ENCODE data around the gene BUB1B. TPM values are rescaled to one million over a fixed set of nuclear protein-coding genes. Genes with fewer than 3 reads are reported as not detected.

BUB1B gene
- total RNA-seq, 1 experiment from 2014 or later, result 92.9 TPM

GRCh38 chr15:40128766-40129660 is 31.9 kb upstream of the BUB1B start:
- ChIA-PET RAD21 (ENCODE audit: low non-redundant PET in 1 of 2, low total read pairs in 2 of 2, uncharacterized antibody in 2 of 2, unreplicated experiment in 2 of 2) (no interaction called here), CTCF (no interaction called here)
- intact Hi-C loops (cut with micrococcal nuclease), result no loop called here

GRCh38 chr15:40130118-40130517 is 30.8 kb upstream of the BUB1B start:
- Histone ChIP-seq H3K9me3 (ENCODE audit: control insufficient read depth in 1 of 2, insufficient read depth in 1 of 2, low read depth in 1 of 2, low read length in 2 of 2) (no peaks in the 10 kb centered on the region), H3K36me3 (ENCODE audit: control insufficient read depth in 1 of 2, insufficient read depth in 2 of 2, low read length in 2 of 2) (no peaks in the 10 kb centered on the region), H3K27me3 (ENCODE audit: insufficient read depth, low read length) (no peaks in the 10 kb centered on the region), H3K4me3 (replicated peaks in 1 of 2; ENCODE audit: low read depth in 1 of 2, low read length in 2 of 2) (no peak overlapping the region), H3K9ac (ENCODE audit: low read length) (no peak overlapping the region), H3K9me2 (ENCODE audit: insufficient read depth) (no peaks in the 10 kb centered on the region), H3K4me1 (ENCODE audit: control insufficient read depth in 1 of 2, insufficient read depth in 2 of 2, low read length in 2 of 2) (peaks cover 6% of the 10 kb centered on the region in 2 experiments), H2AFZ (ENCODE audit: low read depth, low read length, poor library complexity, severe bottlenecking) (no peak overlapping the region), H4K20me1 (ENCODE audit: insufficient read depth) (no peaks in the 10 kb centered on the region), H3K27ac (ENCODE audit: low read depth, low read length) (no peak overlapping the region), H3K4me2 (ENCODE audit: low read length) (no peak overlapping the region), H3K79me2 (ENCODE audit: insufficient read depth, low read length) (no peaks in the 10 kb centered on the region)
- no peak for ATAC-seq
- ChIA-PET POLR2A (no interaction called here), CTCF (no interaction called here), RAD21 (ENCODE audit: low non-redundant PET in 1 of 2, low total read pairs in 2 of 2, uncharacterized antibody in 2 of 2, unreplicated experiment in 2 of 2) (no interaction called here)
- intact Hi-C loops (cut with micrococcal nuclease), result no loop called here
- no TSS peak for BruUV-seq (replicated peaks)
- no peak for DNase-seq (ENCODE audit: low read depth, low spot score)
- no peak for TF ChIP-seq POLR2AphosphoS5 (IDR thresholded peaks at IDR 0.05; ENCODE audit: low read depth, low read length)
- TF ChIP-seq CEBPB (IDR thresholded peaks at IDR 0.05; ENCODE audit: low read depth), result no peak
- no peak for TF ChIP-seq SIN3A (IDR thresholded peaks at IDR 0.05; ENCODE audit: low read depth)
- TF ChIP-seq POLR2A (IDR thresholded peaks at IDR 0.05; ENCODE audit: borderline replicate concordance, extremely low read depth, insufficient read depth, insufficient read length), result no peak
- TF ChIP-seq ZBTB33 (IDR thresholded peaks at IDR 0.05; ENCODE audit: extremely low read depth, insufficient replicate concordance, low read length), result no peak
- no peak for TF ChIP-seq ZFX (IDR thresholded peaks at IDR 0.05)
- no peak for TF ChIP-seq TCF7L2 (IDR thresholded peaks at IDR 0.05; ENCODE audit: borderline replicate concordance, extremely low read depth, insufficient read depth, insufficient read length)
- TF ChIP-seq ZNF274 (IDR thresholded peaks at IDR 0.05; ENCODE audit: low read depth, low read length), result no peak
- no peak for TF ChIP-seq MAX (IDR thresholded peaks at IDR 0.05)
- no peak for TF ChIP-seq JUND (IDR thresholded peaks at IDR 0.05)
- no peak for TF ChIP-seq YY1 (IDR thresholded peaks at IDR 0.05; ENCODE audit: extremely low read depth, insufficient replicate concordance, low read depth, low read length)
- no peak for TF ChIP-seq RAD21 (IDR thresholded peaks at IDR 0.05; ENCODE audit: low read depth)
- no peak for TF ChIP-seq ELF1 (IDR thresholded peaks at IDR 0.05; ENCODE audit: borderline replicate concordance, low read depth)
- no peak for TF ChIP-seq ATF3 (IDR thresholded peaks at IDR 0.05)
- TF ChIP-seq EZH2phosphoT487 (IDR thresholded peaks at IDR 0.05; ENCODE audit: borderline replicate concordance), result no peak
- no peak for TF ChIP-seq SP1 (IDR thresholded peaks at IDR 0.05; ENCODE audit: low read depth)

More at GRCh38 chr15:40128766-40129660, 31.9 kb upstream of the BUB1B start:
- Histone ChIP-seq H3K79me2 (ENCODE audit: insufficient read depth, low read length) (no peaks in the 10 kb centered on the region), H3K27ac (ENCODE audit: low read depth, low read length) (no peak overlapping the region), H3K4me3 (replicated peaks in 1 of 2; ENCODE audit: low read depth in 1 of 2, low read length in 2 of 2) (no peak overlapping the region), H2AFZ (ENCODE audit: low read depth, low read length, poor library complexity, severe bottlenecking) (no peak overlapping the region), H4K20me1 (ENCODE audit: insufficient read depth) (no peaks in the 10 kb centered on the region), H3K4me1 (ENCODE audit: control insufficient read depth in 1 of 2, insufficient read depth in 2 of 2, low read length in 2 of 2) (peaks cover 7 to 13% of the 10 kb centered on the region in 2 experiments), H3K4me2 (ENCODE audit: low read length) (no peak overlapping the region), H3K36me3 (ENCODE audit: control insufficient read depth in 1 of 2, insufficient read depth in 2 of 2, low read length in 2 of 2) (no peaks in the 10 kb centered on the region), H3K27me3 (ENCODE audit: insufficient read depth, low read length) (no peaks in the 10 kb centered on the region), H3K9ac (ENCODE audit: low read length) (no peak overlapping the region), H3K9me3 (ENCODE audit: control insufficient read depth in 1 of 2, insufficient read depth in 1 of 2, low read depth in 1 of 2, low read length in 2 of 2) (no peaks in the 10 kb centered on the region), H3K9me2 (ENCODE audit: insufficient read depth) (no peaks in the 10 kb centered on the region)
- TF ChIP-seq EZH2 (IDR thresholded peaks at IDR 0.05) (no peak), ATF3 (IDR thresholded peaks at IDR 0.05) (no peak), SIN3A (IDR thresholded peaks at IDR 0.05; ENCODE audit: low read depth) (no peak), SRF (IDR thresholded peaks at IDR 0.05; ENCODE audit: low read depth) (no peak)
- ATAC-seq (no peak), DNase-seq (ENCODE audit: low read depth, low spot score) (no peak)
- no TSS peak for BruUV-seq (replicated peaks)
- POLR2A ChIA-PET, result no interaction called here

Data from HCT116 (cell line).